Liver (tissue), 9 donors: ENCODE measurements around the gene CCDC8. TPM values are rescaled to one million over a fixed set of nuclear protein-coding genes. Genes with fewer than 3 reads are reported as not detected.
"Not testable (repeated sequence)": the region's sequence is repeated elsewhere in the genome, so short reads cannot be mapped to it uniquely, and the experiment has no call there.

ENCODE experiments used
- DNase-seq: peaks from one replicate; pipeline ENCODE4 v3.0.0-alpha.2; 2017; ENCODE audit warnings: low spot score
- H3K27ac ChIP-seq, 2 donors: one replicate each; pipeline ENCODE4 v1.7.0; 2013; ENCODE audit warnings: inconsistent platforms in 2 of 2, low read length in 2 of 2, control low read depth in 1 of 2, low read depth in 1 of 2, mild to moderate bottlenecking in 1 of 2
- H3K27me3 ChIP-seq, 4 donors: one replicate each; pipeline versions ENCODE4 v1.6.1 to v1.7.0; 2013; ENCODE audit warnings: low read length in 3 of 4, inconsistent platforms in 1 of 4, mild to moderate bottlenecking in 1 of 4, moderate library complexity in 1 of 4; ENCODE audit not compliant: control insufficient read depth in 4 of 4, insufficient read depth in 4 of 4
- H3K36me3 ChIP-seq, 4 donors: one replicate each; pipeline versions ENCODE4 v1.6.1 to v1.7.0; 2013; ENCODE audit warnings: low read length in 3 of 4, mild to moderate bottlenecking in 3 of 4, low read depth in 1 of 4, moderate library complexity in 1 of 4; ENCODE audit not compliant: control insufficient read depth in 4 of 4, insufficient read depth in 3 of 4
- H3K4me1 ChIP-seq, 4 donors: one replicate each; pipeline versions ENCODE4 v1.6.1 to v1.7.0; 2013; ENCODE audit warnings: low read length in 3 of 4, mild to moderate bottlenecking in 3 of 4, moderate library complexity in 1 of 4; ENCODE audit not compliant: control insufficient read depth in 4 of 4, insufficient read depth in 4 of 4
- H3K4me3 ChIP-seq, 3 donors: one replicate each; pipeline versions ENCODE4 v1.6.1 to v1.7.0; 2013; ENCODE audit warnings: low read length in 3 of 3, control low read depth in 1 of 3, low read depth in 1 of 3, mild to moderate bottlenecking in 1 of 3
- H3K9ac ChIP-seq, 2 donors: one replicate each; pipeline ENCODE4 v1.7.0; 2013; ENCODE audit warnings: low read length in 2 of 2, mild to moderate bottlenecking in 2 of 2, moderate library complexity in 2 of 2, control low read depth in 1 of 2, low read depth in 1 of 2
- H3K9me3 ChIP-seq, 4 donors: one replicate each; pipeline versions ENCODE4 v1.6.1 to v1.7.0; 2013; ENCODE audit warnings: low read length in 3 of 4; ENCODE audit not compliant: control insufficient read depth in 4 of 4
- EGR1 ChIP-seq, 2 donors: IDR thresholded peaks; 2 replicates each; pipeline ENCODE4 v1.6.1; 2016 to 2018; ENCODE audit warnings: antibody characterized with exemption in 2 of 2, low read depth in 2 of 2
- FOXA1 ChIP-seq: IDR thresholded peaks from 2 replicates; pipeline ENCODE4 v1.6.1; 2016; ENCODE audit warnings: antibody characterized with exemption
- GABPA ChIP-seq, 2 donors: IDR thresholded peaks in 1 of 2; conservative IDR thresholded peaks in 1 of 2; 2 replicates each; pipeline ENCODE4 v1.6.1; 2016; ENCODE audit warnings: antibody characterized with exemption in 2 of 2, mild to moderate bottlenecking in 1 of 2, moderate library complexity in 1 of 2
- HNF4A ChIP-seq, 2 donors: conservative IDR thresholded peaks; 2 replicates each; pipeline ENCODE4 v1.6.1; 2016; ENCODE audit warnings: antibody characterized with exemption in 2 of 2, mild to moderate bottlenecking in 2 of 2
- HNF4G ChIP-seq: IDR thresholded peaks from 2 replicates; pipeline ENCODE4 v1.6.1; 2016; ENCODE audit warnings: antibody characterized with exemption
- JUND ChIP-seq, 2 donors: IDR thresholded peaks; 2 replicates each; pipeline ENCODE4 v1.6.1; 2016; ENCODE audit warnings: antibody characterized with exemption in 2 of 2
- NR2F2 ChIP-seq: IDR thresholded peaks from 2 replicates; pipeline ENCODE4 v1.6.1; 2016; ENCODE audit warnings: antibody characterized with exemption
- RAD21 ChIP-seq, 2 donors: IDR thresholded peaks; 2 replicates each; pipeline ENCODE4 v1.6.1; 2016; ENCODE audit warnings: antibody characterized with exemption in 2 of 2, mild to moderate bottlenecking in 2 of 2
- REST ChIP-seq: IDR thresholded peaks from 2 replicates; pipeline ENCODE4 v1.6.1; 2016; ENCODE audit warnings: antibody characterized with exemption, mild to moderate bottlenecking
- RXRA ChIP-seq, 2 donors: IDR thresholded peaks; 2 replicates each; pipeline ENCODE4 v1.6.1; 2017 to 2018; ENCODE audit warnings: antibody characterized with exemption in 2 of 2, mild to moderate bottlenecking in 1 of 2
- TAF1 ChIP-seq: conservative IDR thresholded peaks from 2 replicates; pipeline ENCODE4 v1.6.1; 2016; ENCODE audit warnings: antibody characterized with exemption, mild to moderate bottlenecking
- YY1 ChIP-seq: IDR thresholded peaks from 2 replicates; pipeline ENCODE4 v1.6.1; 2016; ENCODE audit warnings: antibody characterized with exemption, mild to moderate bottlenecking
- ZBTB33 ChIP-seq: IDR thresholded peaks from 2 replicates; pipeline ENCODE4 v1.6.1; 2016; ENCODE audit warnings: antibody characterized with exemption
- WGBS: extraction: QIAGEN DNeasy Blood & Tissue Kit; methylation state at CpG from one replicate; pipeline ENCODE4 v1.1.7; 2013; 5-methylcytosine and 5-hydroxymethylcytosine counted together
- polyA plus RNA-seq, 2 donors: library from polyadenylated mRNA; stranded (reverse) in 1 of 2; unstranded in 1 of 2; fragments of 200-250 nt in 1 of 2; fragments of >200 nt in 1 of 2; fragmentation: Nextera tagmentation in 1 of 2; extraction: Ambion mirVana in 1 of 2; gene quantifications; one replicate each; pipeline versions ENCODE4 v1.2.1 to v1.2.3, GENCODE V29; 2013 to 2015
- total RNA-seq, 2 donors: library from RNA; depleted of rRNA; stranded (reverse); fragments of >200 nt; gene quantifications; one replicate each; pipeline ENCODE4 v1.2.3, GENCODE V29; 2014
- donor health status: healthy.
- donor health status: healthy.
- donor health status: healthy.
- donor health status: healthy.
- donor health status: healthy.

CCDC8 gene
- total and polyA plus RNA-seq, 4 donors: 0.18 to 5.9 (median 0.62) TPM

GRCh38 chr19:46376241-46377153 is 36.9 kb downstream of the CCDC8 start:
- WGBS: 94% methylated on average over 20 of the region's 20 CpGs
- H3K27ac ChIP-seq: no peak overlapping the region

GRCh38 chr19:46375476-46376067 is 37.8 kb downstream of the CCDC8 start:
- not testable (repeated sequence) for H3K27me3 ChIP-seq, H3K4me3 ChIP-seq, H3K9me3 ChIP-seq, DNase-seq, H3K27ac ChIP-seq, H3K9ac ChIP-seq
- Histone ChIP-seq H3K4me1 (peaks cover 0 to 20% (median 9%) of the 10 kb centered on the region in 4 donors), H3K36me3 (peaks cover 0 to 19% (median 17%) of the 10 kb centered on the region in 4 donors)
- WGBS: 96% methylated on average over 22 of the region's 22 CpGs

More at GRCh38 chr19:46376241-46377153, 36.9 kb downstream of the CCDC8 start:
- Histone ChIP-seq H3K9ac (no peak overlapping the region), H3K27me3 (no peaks in the 10 kb centered on the region), H3K36me3 (peaks cover 0 to 26% (median 17%) of the 10 kb centered on the region in 4 donors), H3K9me3 (no peaks in the 10 kb centered on the region), H3K4me1 (peaks cover 0 to 15% (median 9%) of the 10 kb centered on the region in 4 donors), H3K4me3 (no peak overlapping the region)
- DNase-seq: no peak
- TF ChIP-seq HNF4G (no peak), TAF1 (no peak), ZBTB33 (no peak), JUND (IDR thresholded peaks at IDR 0.05) (no peak), GABPA (IDR thresholded peaks at IDR 0.05 in 1 of 2, conservative IDR thresholded peaks at IDR 0.05 in 1 of 2) (no peak), FOXA1 (no peak), REST (no peak), YY1 (no peak), NR2F2 (no peak), RXRA (IDR thresholded peaks at IDR 0.05) (no peak), EGR1 (IDR thresholded peaks at IDR 0.05; ENCODE audit: low read depth in 2 of 2) (no peak), HNF4A (conservative IDR thresholded peaks at IDR 0.05) (no peak), RAD21 (IDR thresholded peaks at IDR 0.05) (no peak)
